ENCODE measurements around the gene MCC.

MCC gene

GRCh38 chr5:113358696-113359095, 129.6 kb downstream of the MCC start:
- DNase-seq: no peak

DNA sequence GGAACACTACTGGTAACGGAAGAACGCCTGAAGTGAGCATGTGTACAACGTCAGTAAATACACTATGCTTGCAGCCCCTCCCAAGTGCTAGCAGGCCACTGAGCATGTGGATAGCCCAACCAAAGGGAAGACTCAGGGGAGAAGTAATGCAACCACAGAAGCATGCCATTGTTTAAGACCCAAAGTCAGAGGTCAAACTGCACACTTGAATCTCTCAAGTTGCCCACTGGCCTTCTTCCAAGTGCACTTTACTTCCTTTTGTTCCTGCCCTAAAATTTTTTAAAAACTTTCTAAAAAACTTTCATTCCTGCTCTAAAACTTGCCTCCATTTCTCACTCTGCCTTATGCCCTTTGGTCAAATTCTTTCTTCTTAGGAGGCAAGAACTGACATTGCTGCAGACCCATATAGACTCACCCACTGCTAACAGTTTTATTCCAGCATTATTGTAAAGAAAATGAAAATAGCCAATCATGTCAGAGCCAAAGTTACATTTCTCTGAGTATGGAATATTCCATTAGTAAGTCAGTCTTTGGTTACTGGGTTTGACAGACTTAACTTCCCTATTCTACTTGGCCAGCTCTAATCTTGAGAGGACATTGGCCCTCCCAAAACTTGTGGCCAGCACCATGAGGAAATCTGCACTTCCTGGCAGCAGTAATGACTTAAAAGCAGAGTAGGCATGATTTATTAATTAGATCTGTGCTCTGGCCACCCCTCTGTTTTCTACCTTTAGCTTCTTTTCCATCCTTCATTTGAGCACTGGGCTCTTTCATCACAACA, 130.4 kb downstream of the MCC start:
- DNase-seq: no peak

DNA sequence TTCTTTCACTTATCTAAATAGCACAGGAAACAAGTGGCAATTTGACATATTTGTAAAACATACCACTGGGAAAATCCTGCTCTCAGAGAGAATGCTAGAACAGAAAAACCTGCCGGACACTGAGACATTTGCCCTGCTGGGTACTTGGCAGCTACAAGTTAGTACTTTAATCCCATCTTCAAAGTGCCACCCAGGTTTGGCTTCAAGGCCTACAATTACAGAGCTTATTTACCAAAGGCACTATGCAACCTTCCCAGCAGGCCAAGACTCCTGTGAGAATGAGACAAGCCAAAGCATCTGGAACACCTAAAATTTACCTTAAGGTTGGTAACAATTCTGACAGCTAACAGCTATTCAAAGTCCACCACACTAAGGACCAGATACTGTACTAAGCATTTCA, 131.8 kb downstream of the MCC start:
- DNase-seq: no peak

- DNase-seq: no peak
Observed at GRCh38 chr5:113354055-113354454, 134.2 kb downstream of the MCC start.

- DNase-seq: no peak
Observed at GRCh38 chr5:113347572-113347971, 140.7 kb downstream of the MCC start.

GRCh38 chr5:113344973-113345940, 143.0 kb downstream of the MCC start:
- DNase-seq: no peak

DNA sequence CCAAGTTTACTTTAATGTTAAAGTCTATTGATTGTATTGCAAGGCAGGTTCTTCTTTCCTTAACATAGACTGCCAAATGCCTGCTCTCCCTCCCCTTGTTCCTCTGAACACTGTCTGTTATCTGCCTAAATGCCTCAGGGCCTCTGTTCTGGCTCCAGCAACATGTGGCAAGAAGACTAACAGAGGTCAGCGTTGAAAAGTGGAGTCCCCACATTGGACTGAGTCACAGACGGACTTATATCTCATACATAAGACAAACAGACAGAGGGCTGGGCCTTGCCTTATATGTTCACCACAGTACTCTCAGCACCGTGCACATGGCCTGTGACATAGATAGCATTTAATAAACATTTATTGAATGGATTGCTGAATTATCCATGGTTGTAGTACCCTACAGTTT, 144.9 kb downstream of the MCC start:
- no peak for DNase-seq

- DNase-seq: no peak
Observed at GRCh38 chr5:113340537-113340936, 147.7 kb downstream of the MCC start.

- DNase-seq: no peak
Observed at GRCh38 chr5:113338628-113339027, 149.6 kb downstream of the MCC start.

GRCh38 chr5:113337515-113338415, 150.5 kb downstream of the MCC start:
- no peak for DNase-seq

DNA sequence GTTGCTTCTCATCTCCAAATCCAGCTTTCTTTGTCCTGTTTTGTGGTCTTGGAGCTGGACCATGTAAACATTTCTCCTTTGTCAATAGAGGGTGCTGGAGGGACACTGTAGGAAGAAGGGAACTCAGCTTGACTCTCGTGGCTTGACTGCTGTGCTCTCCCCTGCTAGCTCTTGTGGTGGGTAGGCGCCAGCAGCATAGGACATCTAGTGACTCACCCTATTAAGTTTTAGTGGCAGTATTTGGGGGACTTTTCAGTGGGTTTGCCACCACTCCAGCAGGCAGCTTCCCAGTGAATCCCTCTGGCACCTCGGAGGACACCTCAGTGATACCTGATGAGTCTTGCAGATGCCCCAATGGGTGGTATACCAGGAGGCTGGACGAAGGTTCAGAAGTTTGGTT, 151.3 kb downstream of the MCC start:
- no peak for DNase-seq

GRCh38 chr5:113333411-113333810, 154.8 kb downstream of the MCC start:
- no peak for DNase-seq

- no peak for DNase-seq
Observed at GRCh38 chr5:113331209-113331551, 157.1 kb downstream of the MCC start.

DNA sequence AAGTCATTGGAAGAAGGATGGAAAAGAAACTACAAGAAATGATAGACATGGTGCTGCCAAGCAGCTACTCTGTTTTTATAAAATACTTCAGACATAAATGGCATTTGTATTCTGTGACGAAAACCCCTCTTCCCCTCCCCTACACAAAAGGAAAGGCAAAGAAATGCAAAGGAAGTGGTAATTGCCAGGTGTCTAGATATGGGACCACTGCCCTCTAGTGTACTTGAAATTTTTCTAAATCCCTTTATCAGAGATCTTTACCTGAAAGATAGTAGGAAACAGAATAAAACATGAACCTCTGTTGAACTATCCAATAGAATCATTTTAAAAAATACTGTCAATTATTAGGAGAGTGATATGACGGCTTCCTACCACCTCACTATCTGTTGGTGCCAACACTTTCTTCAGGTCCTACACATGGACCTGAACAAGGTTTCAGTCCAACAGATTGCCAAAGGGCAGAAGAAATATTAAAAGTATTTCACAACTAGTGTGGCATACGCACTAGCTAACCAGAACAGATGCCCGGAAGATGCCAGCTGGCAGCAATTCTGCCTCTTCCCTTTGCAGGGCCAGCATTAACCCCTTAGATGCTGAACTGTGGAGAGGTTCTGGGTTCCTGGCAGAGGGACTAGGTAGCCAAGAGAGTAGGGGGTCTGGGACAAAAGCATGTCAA, 157.6 kb downstream of the MCC start:
- DNase-seq: no peak

- no peak for DNase-seq
Observed at GRCh38 chr5:113329981-113330380, 158.3 kb downstream of the MCC start.

DNA sequence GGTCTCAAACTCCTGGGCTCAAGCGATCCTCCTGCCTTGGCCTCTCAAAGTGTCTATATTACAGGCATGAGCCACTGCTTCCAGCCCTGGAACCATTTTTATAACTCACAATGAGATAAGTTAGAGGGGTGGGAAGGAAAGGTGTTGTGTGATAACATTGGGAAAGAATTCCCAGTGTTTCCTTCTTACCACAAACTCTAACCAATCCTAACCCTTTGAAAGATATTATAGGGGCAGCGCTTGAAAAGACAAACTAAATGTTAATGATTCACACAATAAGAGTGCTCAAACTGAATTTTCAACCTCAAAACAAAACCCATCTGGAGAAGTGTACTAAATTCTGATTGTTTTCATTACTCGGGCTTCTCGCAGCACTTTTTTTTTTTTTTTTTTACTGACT, 163.2 kb downstream of the MCC start:
- no peak for DNase-seq

DNA sequence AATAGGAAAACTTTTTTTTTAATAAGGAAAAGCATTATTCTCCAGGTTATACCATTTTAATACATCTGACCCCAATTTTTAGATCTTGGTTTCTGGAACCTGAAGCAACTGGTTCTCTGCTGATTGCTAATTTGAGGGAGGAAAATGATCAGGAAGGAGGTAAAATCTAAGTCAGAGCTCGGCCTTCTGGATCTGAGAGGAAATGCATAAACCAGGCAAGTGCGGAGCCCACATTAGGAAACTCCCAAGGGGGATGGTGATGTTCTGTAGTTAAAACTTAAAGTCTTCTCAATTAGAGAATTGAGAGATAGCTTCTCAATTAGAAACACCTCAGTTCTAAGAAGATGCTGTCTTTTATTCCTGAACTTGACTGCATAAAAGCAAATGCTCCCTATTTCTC, 167.0 kb downstream of the MCC start:
- DNase-seq: no peak

GRCh38 chr5:113320273-113320780, 167.9 kb downstream of the MCC start:
- no peak for DNase-seq

DNA sequence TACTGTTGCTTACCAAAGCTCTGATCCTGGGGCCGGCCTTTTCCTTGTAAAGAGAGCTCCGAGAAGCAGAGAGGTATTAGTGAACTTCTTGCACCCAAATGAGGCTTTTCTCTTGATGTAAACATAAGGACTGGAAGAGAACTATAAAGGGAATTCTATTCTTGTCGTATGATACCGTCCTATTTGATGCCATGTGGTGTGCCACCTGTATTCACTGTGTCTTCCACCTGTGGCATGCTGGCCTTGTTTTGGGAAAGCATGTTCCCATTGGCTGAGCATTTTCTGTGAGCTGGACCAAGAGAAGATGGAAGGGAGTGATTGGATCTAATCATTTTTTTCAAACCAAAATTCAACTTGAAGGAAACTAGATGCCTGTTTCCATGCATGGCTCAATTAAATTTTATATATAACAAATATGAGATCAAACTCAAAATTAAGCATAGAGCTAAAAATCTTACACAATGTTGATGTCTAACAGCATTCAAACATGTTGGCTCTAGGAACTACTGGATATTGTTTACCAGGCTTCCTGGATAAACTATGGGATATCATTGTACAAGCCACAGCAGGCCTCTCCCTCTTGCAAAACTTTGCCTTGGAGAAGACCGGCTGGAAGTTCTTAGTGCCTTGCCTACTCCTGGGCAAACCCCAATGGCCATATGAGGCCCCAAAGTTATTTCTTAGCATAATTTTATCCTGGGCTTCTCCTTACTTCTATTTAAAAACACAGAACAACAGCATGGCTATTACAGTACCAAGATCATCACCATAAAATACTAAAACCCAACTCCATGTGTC, 168.8 kb downstream of the MCC start:
- no peak for DNase-seq

DNA sequence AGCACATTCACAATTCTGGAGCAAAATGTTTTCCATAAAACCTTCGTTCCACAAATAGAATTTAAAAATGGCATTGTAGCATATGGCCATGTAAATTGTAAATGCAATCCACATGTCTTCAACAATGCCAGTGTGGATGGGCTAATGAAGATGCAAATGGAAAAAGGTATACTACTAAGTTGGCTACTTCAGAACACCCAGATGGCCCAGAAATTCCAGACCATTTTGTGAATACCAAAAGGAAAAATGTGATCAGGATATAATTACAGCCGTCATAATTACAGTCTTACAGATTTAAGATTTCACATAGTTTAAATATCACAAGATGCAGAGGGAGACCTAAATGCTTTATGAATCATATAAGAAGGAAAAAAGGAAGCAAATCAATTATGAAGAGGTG, 170.6 kb downstream of the MCC start:
- no peak for DNase-seq

DNA sequence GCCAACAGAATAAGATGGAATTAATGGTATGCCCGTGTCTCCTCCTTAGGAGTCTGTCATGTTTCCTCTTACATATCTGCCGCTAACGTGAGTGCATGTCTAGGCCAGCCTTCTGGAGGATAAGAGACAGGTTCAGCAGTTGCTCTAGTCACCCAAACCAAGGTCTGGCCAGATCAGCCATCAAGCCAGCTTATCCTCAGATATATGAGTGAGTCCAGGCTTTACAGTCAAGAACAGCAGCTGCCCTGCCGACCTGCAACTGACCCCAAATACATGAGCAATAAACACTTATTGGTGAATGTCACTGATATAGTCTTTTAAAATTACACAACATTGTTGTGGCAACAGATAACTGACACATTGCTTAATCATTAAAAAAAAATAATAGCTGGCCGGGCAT, 177.0 kb downstream of the MCC start:
- DNase-seq: no peak
